GM19372 (cell line): Measurements from ENCODE around the gene ZSCAN10.

ENCODE experiments used
- ATAC-seq: cut with Tn5 transposase; IDR thresholded peaks from one replicate; pipeline ENCODE4 v1.9.1; 2021; ENCODE audit warnings: mild to moderate bottlenecking, low read depth, moderate library complexity; ENCODE audit not compliant: unreplicated experiment

Gene ZSCAN10

DNA sequence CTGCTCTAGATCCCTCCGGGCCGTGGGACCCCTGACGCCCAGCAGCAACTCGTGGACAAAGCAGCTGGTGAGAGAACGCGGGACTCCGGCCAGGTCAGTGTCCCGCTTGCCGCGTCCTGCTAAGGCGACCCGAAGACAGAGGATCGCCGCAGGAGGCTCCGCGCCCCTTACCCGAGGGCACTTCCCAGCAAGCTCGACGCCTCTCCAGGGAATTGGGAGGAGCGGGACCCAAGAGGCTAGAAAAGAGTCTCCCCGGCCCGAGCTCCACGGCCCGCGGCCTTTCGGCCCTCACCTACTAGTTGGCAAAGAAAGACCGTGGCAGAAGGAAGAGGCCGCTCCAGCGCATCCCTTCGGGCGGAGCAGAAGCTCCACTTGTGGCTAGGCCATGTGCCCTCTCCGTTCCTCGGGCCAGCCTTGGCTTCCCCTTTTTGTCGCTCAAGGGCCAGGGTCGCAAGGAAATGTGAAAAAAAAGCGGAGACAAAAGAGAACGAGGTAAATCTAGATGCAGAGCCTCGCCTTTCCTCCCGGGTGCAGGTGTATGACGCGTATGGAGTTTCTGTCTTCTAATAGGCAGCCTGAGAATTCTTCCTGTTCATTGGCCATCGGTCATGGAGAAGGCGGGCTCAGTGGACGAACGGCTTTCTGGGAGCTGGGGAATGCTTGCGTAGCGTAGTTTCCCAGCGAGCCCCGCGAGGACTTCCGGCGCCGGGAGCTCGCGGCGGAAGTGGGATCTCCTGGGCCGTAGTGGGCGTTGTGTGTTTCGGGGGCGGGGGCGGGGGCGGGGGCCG, 35.4 kb upstream of the ZSCAN10 start, which contains the start of gene ZNF213:
TSS of gene ZNF213 (plus strand) at position 692 of the 788 bp plus-strand sequence. CDS start 2,252 bp downstream, outside the sequence.
- peak; percentile 94 for ATAC-seq

DNA sequence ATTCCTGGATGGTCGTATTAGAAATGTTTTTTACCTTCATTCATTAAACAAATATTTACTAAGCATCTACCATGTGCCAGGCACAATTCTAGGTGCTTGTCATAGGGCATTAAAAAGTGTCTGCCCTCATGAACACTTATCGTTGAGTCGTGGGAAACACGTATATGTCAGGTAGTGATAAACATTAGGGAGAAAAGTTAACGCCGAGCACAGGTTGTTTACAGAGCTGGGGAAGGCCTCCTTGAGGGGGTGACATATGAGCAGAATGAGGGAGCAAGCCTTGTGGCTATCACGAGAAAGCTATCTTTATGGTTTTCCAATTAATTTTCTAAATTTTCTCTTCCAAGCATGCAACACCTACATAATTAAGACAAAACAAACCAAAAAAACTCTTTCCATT, 34.8 kb upstream of the ZSCAN10 start:
- no peak for ATAC-seq

DNA sequence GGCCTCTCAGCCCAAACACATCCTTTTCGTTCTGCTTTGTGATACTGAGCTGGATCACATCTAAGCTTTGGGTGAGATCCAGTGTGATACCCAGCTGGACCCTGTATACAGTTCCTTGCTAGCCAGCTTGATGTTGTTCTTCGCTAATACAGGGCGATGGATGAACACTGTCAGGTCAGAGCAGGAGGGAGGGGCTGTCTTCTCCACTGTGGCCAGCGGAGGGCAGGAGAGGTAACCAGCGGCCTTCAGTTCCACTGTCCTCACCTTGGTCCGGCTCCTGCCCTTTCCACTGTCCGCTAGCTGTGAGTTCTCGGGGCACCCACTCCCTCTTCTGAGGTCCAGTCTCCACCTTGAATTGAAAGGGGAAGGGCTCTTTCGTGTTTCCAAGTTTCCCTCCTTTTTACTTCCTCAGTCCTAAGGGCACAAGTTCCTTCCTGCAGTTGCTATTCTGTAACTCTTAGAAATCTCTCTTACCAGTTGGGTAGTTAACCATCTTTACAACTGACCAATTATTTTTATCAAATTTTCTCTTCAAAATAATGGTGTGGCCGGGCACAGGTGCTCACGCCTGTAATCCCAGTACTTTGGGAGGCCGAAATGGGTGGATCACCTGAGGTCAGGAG, 32.8 kb upstream of the ZSCAN10 start:
- no peak for ATAC-seq

DNA sequence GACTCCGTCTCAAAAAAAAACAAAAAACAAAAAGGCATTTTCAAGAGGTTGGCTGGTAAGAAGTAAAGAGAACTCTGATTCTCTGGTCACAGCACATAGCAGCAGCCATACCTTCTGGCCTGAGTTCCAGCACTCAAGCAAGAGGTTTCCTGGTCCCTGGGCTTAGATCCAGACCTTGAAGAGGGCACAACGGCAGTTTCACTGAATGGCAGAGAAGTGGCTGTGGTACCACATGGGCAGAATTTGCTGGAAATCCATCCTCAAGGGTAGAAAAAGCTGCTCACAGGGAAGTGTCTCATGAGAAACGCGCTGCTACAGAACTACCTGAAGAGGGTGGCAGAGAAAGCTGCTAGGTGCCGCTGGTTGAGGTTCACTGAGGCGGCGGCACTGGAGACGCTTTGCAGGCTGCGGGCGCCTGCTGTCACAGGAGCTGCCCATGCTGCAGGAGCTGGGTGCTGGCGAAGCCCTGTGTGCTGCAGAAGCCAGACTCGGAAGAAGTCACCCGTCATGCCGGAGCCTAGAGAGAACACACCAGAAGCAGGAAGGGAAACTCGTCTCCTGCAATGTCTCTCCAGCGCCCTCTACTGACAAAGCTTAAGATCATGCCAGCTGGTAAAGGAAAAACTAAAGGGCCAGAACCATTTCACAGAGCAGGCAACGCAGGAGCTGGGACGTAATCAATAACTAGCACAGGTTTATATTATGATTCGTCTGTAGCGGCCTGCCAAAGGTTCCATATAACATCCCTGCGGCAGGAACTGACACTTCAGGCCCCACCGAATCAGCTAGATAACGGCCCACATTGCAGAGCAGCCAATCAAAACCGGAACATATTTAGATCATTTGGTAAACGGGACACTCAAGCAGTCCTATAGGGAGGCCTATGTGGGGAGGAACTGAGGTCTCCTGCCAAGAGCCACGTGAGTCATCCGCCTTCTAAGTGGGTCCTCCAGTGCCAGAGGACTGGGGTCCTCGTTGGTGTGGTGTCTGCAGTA, 30.3 kb upstream of the ZSCAN10 start:
- ATAC-seq: peak; percentile 48

DNA sequence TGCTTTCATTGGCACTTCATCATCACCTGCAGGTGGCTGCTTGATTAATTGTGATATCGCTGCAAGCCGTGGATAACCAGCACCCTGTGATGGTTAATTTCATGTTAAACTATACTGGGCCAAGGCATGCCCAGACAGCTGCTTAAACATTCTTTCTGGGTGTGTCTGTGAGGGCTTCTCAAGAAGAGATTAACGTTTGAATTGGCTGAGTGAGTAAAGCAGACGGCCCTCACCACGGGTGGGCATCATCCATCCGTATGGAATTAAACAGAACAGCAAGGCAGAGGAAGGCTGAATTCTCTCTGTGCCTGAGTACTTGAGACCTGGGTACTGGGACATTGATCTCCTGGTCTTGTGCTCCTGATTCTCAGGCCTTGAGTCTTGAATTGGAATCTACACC, 28.7 kb upstream of the ZSCAN10 start:
- no peak for ATAC-seq

DNA sequence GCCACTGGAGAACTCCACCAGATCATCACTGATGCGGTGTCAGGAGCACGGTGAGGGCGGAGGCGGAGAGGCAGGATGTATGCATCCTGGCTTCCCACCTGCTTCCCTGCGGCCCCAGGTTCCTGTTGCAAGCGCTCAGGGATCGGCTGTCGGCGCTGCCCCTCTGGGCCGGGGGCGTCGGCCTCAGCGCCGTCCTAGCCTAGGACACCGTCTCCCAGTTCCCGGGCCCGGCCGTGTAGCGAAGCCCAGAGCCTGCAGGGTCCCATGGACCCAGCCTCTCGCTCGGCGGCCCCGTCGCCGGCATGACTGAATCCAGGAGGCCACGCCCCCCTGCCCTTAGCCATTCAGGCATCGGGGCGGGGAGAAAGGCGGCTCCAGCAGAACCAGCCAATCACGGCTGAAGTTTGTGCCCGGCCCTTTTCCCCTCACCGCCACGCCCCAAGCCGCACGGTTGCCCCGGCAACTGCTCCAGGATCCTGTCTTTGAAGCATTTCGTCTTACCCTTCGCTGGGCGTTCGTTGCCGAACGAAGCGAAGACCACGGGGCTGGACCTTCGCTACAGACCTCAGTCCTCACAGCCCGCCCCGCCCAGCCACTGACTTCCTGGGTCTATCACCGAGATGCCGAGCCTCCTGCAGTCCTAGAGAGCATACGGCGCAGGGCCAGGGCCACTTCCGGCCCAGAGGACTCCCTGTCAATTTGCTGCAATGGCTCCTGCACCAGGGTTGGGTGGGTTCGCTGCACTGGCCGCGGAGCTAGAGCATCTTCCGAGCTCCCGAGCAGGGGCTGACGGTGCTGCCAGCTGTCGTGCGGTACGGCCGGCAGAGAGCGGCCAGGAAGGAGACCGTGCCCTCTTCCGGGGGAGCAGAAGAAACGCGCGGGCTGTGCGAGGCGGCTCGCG, 25.1 kb upstream of the ZSCAN10 start:
- ATAC-seq: peak; percentile 93

DNA sequence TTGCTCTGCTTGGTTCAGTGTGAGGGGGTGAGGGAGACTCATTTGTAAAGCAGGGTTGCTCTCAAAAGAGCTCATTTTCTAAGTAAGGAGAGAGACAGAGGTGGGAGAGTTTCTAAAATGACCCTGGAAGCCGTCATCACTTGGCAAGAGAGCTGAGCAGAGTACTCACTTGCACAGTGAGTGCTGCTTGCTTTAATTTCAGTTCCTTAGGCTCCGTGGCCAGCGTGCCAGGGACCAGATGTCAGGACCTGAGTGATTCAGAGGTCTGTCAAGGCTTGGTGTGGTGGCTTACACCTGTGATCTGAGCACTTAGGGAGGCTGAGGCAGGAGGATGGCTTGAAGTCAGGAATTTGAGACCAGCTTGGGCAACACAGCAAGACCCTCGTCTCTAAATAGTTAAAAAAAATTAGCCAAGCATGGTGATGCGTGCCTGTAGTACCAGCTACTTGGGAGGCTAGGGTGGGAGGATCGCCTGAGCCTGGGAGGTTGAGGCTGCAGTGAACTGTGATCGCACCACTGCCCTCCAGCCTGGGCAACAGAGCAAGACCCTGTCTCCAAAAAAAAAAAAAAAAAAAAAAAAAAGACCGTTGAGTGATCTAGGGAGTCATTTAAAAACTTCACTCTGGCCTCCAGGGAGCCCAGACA, 24.0 kb upstream of the ZSCAN10 start:
- ATAC-seq: no peak

DNA sequence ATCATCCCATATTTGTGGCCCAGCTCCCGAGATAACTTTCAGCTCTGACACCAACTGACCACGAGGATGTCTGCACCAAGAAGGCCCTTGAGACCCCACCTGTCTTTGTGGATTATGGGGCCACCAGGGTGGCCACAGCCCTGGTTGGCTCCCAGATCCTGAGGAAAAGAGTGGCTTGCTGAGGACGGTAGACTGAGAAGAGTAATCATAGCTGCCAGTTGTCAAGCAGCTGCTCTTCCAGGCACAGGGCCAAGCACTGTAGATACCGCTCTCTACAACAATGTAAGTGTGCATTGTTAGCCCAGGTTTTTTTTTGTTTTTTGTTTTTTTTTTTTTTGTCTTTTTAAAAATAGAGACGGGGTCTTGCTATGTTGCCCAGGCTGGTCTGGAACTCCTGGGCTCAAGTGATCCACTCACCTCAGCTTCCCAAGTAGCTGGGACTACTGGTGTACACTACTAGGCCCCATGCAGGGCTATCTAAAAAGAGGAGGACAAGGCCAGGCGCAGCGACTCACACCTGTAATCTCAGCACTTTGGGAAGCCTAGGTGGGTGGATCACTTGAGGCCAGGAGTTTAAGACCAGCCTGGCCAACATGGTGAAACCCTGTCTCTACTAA, 22.9 kb upstream of the ZSCAN10 start:
- ATAC-seq: no peak

DNA sequence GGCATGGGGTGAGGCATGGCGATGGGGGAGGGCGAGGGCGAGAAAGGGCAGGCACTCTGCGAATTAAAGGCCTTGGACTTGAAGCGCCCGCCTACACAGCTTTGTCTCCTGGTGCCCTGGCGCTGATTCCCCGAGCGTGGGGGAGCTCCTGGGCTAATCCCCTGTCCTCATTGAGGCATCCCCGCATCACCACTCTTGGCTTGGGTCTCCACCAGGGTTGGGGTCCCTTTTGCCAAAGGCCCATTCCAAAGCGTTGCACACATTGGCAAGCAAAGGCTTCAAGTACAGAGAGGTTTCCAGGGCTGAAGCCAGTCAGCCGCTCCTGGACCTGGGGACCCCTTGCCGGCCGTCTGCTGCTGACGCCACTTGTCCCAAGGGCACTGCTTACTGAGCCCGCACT, 21.3 kb upstream of the ZSCAN10 start:
- no peak for ATAC-seq

DNA sequence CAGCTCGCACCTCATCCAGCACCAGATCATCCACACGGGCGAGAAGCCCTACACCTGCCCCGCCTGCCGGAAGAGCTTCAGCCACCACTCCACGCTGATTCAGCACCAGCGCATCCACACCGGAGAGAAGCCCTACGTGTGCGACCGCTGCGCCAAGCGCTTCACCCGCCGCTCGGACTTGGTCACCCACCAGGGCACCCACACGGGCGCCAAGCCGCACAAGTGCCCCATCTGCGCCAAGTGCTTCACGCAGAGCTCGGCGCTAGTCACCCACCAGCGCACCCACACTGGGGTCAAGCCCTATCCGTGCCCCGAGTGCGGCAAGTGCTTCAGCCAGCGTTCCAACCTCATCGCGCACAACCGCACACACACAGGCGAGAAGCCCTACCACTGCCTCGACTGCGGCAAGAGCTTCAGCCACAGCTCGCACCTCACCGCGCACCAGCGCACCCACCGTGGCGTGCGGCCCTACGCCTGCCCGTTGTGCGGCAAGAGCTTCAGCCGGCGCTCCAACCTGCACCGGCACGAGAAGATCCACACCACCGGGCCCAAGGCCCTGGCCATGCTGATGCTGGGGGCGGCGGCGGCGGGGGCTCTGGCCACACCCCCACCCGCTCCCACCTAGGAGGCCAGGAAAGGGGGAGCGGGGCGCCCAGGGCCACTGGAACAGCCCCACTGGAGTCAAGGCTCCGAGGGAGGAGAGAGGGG, 20.8 kb upstream of the ZSCAN10 start:
- ATAC-seq: no peak

DNA sequence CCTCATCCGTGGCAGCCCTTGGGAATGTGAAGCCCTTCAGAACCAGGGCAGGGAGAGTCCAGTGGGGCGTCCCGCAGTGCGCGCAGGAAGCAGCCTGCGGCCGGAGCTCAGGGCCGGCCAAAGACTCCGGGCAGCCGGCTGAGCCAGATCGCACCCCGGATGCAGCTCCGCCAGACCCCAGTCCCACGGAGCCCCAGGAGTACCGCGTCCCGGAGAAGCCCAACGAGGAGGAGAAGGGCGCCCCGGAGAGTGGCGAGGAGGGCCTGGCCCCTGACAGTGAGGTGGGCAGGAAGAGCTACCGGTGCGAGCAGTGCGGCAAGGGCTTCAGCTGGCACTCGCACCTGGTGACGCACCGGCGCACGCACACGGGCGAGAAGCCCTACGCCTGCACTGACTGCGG, 20.2 kb upstream of the ZSCAN10 start:
- ATAC-seq: no peak

DNA sequence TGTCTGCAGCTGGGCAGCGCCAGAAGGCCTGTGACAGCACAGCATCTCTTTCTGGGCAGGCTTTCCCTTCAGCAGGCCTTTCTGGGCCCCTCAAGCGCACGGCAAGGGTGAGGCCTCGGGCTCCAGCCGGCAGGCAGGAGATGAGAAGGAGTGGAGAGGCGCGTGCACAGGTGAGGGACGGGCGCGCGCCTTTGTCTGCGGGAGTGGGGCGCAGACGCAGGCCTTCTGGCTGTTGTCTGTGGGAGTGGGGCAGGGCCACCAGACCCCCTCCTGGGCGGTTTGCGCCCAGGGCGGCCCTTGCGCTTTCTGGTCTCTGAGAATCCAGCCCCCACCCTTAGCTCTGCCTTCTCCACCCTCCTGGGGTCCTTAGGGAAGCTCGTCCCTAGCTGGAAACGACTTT, 19.8 kb upstream of the ZSCAN10 start:
- ATAC-seq: no peak

DNA sequence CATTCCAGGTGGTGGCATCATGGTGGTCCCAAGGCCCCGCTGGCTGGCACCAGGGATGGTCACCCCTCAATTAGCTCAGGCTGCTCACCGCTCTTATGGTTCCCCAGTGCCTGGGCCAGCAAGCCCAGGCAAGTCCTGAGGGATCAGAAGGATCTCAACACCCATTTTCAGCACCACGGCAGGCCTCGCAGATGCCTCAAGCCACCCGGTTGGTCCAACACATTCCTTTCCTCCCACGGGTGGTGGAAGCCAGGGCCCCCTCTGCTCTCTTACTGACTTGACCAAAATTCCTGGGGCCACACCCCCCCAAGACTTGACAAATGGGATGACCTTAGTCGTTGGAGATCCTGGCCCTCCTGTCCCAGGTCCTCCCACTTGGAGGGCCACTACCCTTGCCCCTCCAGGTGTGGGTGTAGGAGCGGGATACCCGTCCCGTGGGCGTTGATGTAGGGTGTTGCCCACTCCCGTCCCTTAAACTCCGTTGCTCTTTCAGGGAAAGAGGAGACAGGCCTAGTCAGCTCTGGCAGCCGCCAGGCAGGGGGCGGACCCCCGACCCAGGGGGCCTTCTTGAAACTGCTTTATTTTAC, 19.2 kb upstream of the ZSCAN10 start:
- ATAC-seq: no peak

DNA sequence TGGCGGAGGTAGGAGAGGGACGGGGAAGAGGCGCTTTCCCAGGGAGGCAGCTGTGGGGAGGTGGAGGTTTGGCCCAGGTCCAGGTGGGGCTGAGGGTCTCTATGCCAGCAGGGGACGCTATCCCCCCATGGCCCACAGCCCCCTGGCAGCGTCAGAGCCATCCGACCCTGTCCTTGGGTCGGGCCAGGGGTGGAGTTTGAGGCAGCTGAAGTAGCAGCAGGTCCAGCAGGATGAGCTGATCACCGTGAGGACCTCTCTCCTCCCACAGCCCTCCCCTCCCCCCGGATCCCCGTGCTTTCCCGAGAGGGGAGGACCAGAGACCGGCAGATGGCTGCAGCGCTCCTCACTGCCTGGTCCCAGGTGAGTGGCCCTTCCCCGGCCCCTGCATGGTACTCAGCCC, 16.5 kb upstream of the ZSCAN10 start:
- no peak for ATAC-seq

DNA sequence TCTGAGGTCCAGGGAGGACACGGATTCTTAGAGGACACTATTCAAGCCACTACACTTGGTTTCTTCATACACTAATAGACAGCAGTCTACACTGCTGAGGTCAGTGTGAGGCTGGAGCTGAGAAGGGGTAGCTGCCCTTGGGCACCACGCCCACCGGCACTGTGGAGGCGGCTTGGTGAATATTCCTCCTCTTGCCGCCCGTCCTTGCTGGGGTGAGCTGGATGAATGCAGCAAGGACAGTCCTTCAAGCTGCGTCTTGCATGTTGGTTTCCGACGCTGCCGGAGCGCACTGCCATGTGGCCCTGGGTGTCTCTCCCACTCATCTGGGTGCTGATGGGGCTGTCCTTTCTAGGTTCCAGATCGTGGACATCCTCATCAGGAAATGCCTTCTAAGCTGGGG, 15.9 kb upstream of the ZSCAN10 start:
- ATAC-seq: no peak

DNA sequence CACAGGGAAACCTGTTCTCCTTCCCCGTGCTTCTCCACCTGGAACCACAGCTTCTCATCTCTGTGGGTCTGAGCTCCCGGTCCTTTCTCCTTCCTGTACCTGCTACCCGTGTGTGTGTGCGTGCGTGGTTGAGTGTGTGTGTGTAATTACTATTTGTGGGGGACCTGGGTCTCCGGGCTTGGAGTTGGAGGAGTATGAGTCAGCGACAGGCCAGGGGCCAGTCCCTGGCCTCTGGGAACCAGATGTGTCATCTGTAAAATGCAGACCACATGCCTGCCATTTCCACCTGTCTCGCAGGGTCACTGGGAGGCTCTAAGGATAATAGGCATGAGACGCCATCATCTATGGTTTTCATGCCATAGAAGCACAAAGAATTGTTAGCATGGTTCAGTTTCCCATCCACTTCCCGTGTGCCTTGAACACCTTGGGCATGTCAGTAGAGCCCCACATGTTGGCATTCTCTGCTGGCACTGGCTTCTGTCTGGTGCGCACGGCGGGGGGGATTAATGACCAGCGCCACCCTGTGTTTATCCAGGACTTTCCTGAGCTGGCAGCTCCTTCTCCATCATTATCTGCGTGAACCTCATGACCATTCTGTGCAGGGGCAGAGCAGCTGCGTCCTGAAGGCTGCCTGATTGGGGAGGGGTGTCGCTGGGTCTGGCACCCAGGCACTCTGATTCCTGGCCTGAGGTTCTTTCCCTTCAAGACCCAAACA, 14.8 kb upstream of the ZSCAN10 start:
- ATAC-seq: no peak

DNA sequence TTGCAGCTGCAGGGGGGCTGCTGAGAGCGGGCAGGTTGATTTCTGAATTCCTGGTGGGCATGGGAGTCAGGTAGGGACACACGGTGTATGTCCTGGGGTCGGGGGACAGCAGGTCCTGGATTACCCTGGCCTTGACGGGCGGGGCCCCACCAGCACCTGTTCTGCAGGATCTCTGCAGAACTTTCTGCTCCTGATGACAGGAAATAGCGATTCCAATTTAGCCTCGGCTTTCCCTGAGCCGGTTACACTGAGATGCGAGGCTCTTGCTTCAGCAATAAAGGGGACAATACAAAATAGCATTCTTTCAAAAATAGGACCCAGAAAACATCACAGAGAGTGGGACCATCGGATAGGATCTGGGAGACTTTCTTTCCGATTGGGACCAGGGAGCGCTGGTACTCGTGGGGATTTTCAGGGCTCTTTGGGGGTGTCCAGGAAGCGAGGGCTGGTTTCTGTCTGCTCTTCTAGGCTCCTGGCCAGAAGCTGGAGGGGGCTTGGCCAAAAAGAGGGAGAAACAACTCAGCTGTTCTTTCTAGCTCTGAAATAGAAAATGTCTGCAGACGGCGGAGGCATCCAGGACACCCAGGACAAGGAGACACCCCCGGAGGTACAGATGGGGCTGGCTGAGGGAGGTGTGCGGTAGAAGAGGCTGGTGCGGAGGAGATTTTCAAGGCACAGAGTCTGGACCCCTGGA, 13.9 kb upstream of the ZSCAN10 start:
- no peak for ATAC-seq
